Esophagus squamous epithelium (tissue), 5 donors: Measurements from ENCODE around the gene FHL1. TPM values are rescaled to one million over a fixed set of nuclear protein-coding genes. Genes with fewer than 3 reads are reported as not detected.

Experiments
- DNase-seq: peaks from one replicate; lab custom pipeline; 2025; lab: John Stamatoyannopoulos, UW
- H3K27ac ChIP-seq, 4 donors: fragments of 200-600 bp; sonication (generic); one replicate each; pipeline ENCODE4 v1.5.1; 2016 to 2019; ENCODE audit warnings: mild to moderate bottlenecking in 1 of 4
- H3K27me3 ChIP-seq, 4 donors: fragments of 200-600 bp; sonication (generic); 1 replicate in 3 of 4; 2 replicates in 1 of 4; pipeline versions ENCODE4 v1.5.1 to v1.6.0; 2017 to 2021; ENCODE audit warnings: antibody characterized with exemption in 1 of 4
- H3K36me3 ChIP-seq, 3 donors: fragments of 200-600 bp; sonication (generic); one replicate each; pipeline ENCODE4 v1.5.1; 2016 to 2019
- H3K4me1 ChIP-seq, 3 donors: fragments of 200-600 bp; sonication (generic); one replicate each; pipeline ENCODE4 v1.5.1; 2017 to 2019
- H3K4me3 ChIP-seq, 4 donors: fragments of 200-600 bp; sonication (generic); 1 replicate in 3 of 4; 2 replicates in 1 of 4; pipeline ENCODE4 v1.5.1; 2016 to 2019; ENCODE audit warnings: mild to moderate bottlenecking in 2 of 4, moderate library complexity in 1 of 4
- H3K9me3 ChIP-seq, 3 donors: fragments of 200-600 bp; sonication (generic); one replicate each; pipeline ENCODE4 v1.5.1; 2016 to 2019
- POLR2A ChIP-seq, 4 donors: fragments of 450-650 bp; IDR thresholded peaks; one replicate each; pipeline ENCODE4 v1.6.1; 2017; ENCODE audit warnings: antibody characterized with exemption in 4 of 4, mild to moderate bottlenecking in 4 of 4, moderate library complexity in 3 of 4
- WGBS, 2 donors: methylation state at CpG; one replicate each; pipeline ENCODE4 v1.1.5; 2018; 5-methylcytosine and 5-hydroxymethylcytosine counted together
- intact Hi-C: fragments of 100-400 bp; cut with DNase I; formaldehyde crosslinking; loops from one replicate; pipeline ENCODE4 v1.15.0; 2022
- total RNA-seq, 4 donors: library from RNA; depleted of rRNA; stranded (reverse); fragments of >200 nt; gene quantifications; one replicate each; pipeline ENCODE4 v1.1.0, GENCODE V29; 2016
- TF ChIP-seq, protein P1 (sequence below), 6 experiments: fragments of 450-650 bp in 4 of 6; fragments of 200-600 bp in 2 of 6; sonication (generic) in 2 of 6; IDR thresholded peaks; one replicate each; pipeline ENCODE4 v1.5.1; 2016 to 2019; ENCODE audit warnings: antibody characterized with exemption in 6 of 6, mild to moderate bottlenecking in 4 of 6, moderate library complexity in 4 of 6
- donor health status: DM: yes; HTN: yes; CAD: no.

The FHL1 gene
- total RNA-seq, 4 donors from 2014 or later, result 17.1 to 509 (median 70.4) TPM

DNA sequence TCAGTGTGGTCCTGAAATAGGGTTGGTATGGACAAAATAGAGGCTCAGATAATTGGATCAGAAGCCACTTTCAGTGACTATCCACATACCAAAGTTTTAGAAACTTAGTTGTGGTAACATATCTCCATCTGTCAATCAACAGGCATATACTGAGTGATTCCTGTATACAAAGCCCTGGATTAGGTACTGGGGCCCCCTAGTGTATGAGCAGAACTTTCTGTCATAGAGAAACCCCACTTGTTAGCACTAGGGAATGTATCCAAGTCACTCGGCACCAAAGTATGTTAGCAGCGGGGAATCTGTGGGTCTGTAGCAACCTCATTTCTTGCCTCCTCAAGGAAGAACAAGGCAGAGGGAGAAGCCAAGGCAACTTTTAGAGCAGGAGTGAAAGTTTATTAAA is 53.1 kb downstream of the FHL1 start:
- 55 to 74% methylated on average over 2 of the region's 2 CpGs for WGBS, 2 donors
- Histone ChIP-seq H3K9me3 (no peaks in the 10 kb centered on the region), H3K27ac (peak overlapping the region in 3 of 4 donors; percentile 71 to 85 (median 77)), H3K36me3 (no peaks in the 10 kb centered on the region), H3K27me3 (no peaks in the 10 kb centered on the region), H3K4me1 (peaks cover 0 to 20% (median 16%) of the 10 kb centered on the region in 3 donors), H3K4me3 (peak overlapping the region in 3 of 4 donors; percentile 17 to 48 (median 29))
- intact Hi-C loops, result no loop called here
- DNase-seq, result no peak
- TF ChIP-seq, protein P1, sequence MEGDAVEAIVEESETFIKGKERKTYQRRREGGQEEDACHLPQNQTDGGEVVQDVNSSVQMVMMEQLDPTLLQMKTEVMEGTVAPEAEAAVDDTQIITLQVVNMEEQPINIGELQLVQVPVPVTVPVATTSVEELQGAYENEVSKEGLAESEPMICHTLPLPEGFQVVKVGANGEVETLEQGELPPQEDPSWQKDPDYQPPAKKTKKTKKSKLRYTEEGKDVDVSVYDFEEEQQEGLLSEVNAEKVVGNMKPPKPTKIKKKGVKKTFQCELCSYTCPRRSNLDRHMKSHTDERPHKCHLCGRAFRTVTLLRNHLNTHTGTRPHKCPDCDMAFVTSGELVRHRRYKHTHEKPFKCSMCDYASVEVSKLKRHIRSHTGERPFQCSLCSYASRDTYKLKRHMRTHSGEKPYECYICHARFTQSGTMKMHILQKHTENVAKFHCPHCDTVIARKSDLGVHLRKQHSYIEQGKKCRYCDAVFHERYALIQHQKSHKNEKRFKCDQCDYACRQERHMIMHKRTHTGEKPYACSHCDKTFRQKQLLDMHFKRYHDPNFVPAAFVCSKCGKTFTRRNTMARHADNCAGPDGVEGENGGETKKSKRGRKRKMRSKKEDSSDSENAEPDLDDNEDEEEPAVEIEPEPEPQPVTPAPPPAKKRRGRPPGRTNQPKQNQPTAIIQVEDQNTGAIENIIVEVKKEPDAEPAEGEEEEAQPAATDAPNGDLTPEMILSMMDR (IDR thresholded peaks at IDR 0.05), result peak in 2 of 6 experiments; percentile 12 to 13
- no peak for TF ChIP-seq POLR2A (IDR thresholded peaks at IDR 0.05)

DNA sequence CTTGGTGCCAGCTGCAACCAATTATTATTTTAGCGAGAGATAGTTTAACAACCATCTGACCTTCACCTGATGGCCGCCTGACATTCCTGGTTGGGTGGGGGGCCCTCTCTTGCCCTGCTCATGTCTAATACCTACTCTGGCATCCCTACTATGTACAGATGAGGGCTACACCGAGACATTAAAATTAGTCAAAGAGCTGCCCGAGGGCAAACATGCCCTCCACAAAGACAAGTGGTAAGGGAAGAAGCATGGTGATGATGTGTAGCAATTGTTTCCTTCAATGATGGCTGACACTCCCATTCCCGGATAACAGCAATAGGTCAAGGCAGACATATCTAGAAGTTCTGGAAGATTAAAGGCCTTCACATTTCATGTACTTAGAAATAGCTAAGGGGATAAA is 54.3 kb downstream of the FHL1 start:
- no peak for DNase-seq
- WGBS, 2 donors, result 67 to 76% methylated on average over 3 to 5 of the region's 5 CpGs
- intact Hi-C loops, result no loop called here
- peak overlapping the region; percentile 30 to 85 (median 74) for H3K27ac ChIP-seq
- H3K9me3 ChIP-seq, result no peaks in the 10 kb centered on the region
- H3K4me1 ChIP-seq, result peaks cover 0 to 19% (median 18%) of the 10 kb centered on the region in 3 donors
- H3K36me3 ChIP-seq, result no peaks in the 10 kb centered on the region
- TF ChIP-seq POLR2A (IDR thresholded peaks at IDR 0.05), result no peak
- TF ChIP-seq, protein P1 (IDR thresholded peaks at IDR 0.05), result no peak
- H3K27me3 ChIP-seq, result no peaks in the 10 kb centered on the region
- H3K4me3 ChIP-seq, result peak overlapping the region in 3 of 4 donors; percentile 17 to 48 (median 29)

DNA sequence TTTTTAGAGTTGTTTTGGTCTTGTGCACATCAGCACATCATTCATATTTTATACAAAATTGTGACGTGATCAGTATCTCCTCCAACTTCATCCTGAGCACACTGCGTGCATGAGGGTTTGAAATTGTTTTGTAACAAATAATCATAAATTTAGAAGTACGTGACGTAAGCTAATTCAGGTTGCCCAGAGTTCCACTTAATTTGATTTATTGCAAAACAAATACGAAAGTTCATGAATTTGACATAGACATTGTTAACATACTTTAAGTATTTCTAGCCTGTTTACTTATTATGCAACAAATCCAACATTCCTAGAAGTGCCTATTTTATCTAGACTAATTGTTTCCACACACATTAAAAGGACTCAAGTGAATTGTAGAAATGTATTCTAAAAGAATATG is 55.6 kb downstream of the FHL1 start:
- intact Hi-C loops, result no loop called here
- TF ChIP-seq, protein P1 (IDR thresholded peaks at IDR 0.05), result no peak
- no peak for TF ChIP-seq POLR2A (IDR thresholded peaks at IDR 0.05)
- 58 to 61% methylated on average over 5 of the region's 5 CpGs for WGBS, 2 donors

DNA sequence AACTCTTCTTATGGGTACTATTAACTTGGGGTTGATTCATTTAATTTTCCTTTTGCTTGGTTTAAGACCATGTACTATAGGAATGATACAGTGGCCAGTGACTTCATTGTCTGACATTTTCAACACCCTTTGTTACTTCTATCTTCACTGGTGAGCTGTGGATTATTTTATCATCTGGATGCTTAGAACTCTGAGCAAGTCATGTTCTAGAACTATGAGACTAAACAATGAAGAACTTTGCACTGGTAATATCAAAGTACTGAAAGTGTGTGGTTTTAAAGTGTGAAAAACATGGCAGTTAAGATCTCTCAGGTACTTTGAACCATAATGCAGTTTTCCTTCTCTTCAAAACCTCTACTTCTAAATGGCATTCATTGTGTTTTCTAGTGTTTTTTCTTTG is 56.1 kb downstream of the FHL1 start:
- intact Hi-C loops, result no loop called here
- peaks cover 0 to 34% (median 24%) of the 10 kb centered on the region in 3 donors for H3K4me1 ChIP-seq
- DNase-seq, result no peak
- TF ChIP-seq POLR2A (IDR thresholded peaks at IDR 0.05), result no peak
- TF ChIP-seq, protein P1 (IDR thresholded peaks at IDR 0.05), result no peak
- no peaks in the 10 kb centered on the region for H3K9me3 ChIP-seq
- H3K36me3 ChIP-seq, result peaks cover 0 to 15% (median 0%) of the 10 kb centered on the region in 3 donors
- peak overlapping the region in 3 of 4 donors; percentile 74 to 77 (median 76) for H3K27ac ChIP-seq
- H3K4me3 ChIP-seq, result no peak overlapping the region
- H3K27me3 ChIP-seq, result no peaks in the 10 kb centered on the region

More for the DNA sequence above, 55.6 kb downstream of the FHL1 start:
- no peaks in the 10 kb centered on the region for H3K27me3 ChIP-seq
- H3K36me3 ChIP-seq, result peaks cover 0 to 9% (median 0%) of the 10 kb centered on the region in 3 donors
- no peak for DNase-seq
- no peak overlapping the region for H3K4me3 ChIP-seq
- H3K9me3 ChIP-seq, result no peaks in the 10 kb centered on the region
- H3K4me1 ChIP-seq, result peaks cover 0 to 28% (median 24%) of the 10 kb centered on the region in 3 donors
- peak overlapping the region; percentile 30 to 85 (median 76) for H3K27ac ChIP-seq

DNA sequence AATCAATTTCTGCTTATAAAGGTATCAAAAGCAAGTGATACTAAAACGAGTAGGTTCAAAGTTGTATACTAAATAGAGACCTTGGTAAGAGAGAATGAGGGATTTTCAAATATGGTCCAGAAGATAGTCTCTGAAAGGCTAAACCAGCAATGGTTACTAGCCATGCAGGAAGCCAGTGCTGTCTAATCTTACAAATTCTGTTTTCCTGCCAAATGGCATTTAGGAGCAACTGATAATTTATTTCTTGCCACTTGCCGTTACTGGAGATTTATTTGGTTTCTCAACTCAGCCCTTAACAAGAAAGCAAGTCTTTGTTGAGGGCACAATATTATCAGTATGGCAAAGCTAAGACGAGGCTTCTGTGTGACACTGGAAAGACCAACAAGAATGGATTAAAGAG is 56.6 kb downstream of the FHL1 start:
- no peak for DNase-seq
- TF ChIP-seq POLR2A (IDR thresholded peaks at IDR 0.05), result no peak
- TF ChIP-seq, protein P1 (IDR thresholded peaks at IDR 0.05), result no peak
- Histone ChIP-seq H3K4me1 (peaks cover 0 to 38% (median 26%) of the 10 kb centered on the region in 3 donors), H3K9me3 (no peaks in the 10 kb centered on the region), H3K27ac (peak overlapping the region; percentile 24 to 77 (median 75)), H3K36me3 (peaks cover 0 to 16% (median 0%) of the 10 kb centered on the region in 3 donors), H3K4me3 (peak overlapping the region in 2 of 4 donors; percentile 15 to 18), H3K27me3 (no peaks in the 10 kb centered on the region)
- intact Hi-C loops, result no loop called here
- 36 to 64% methylated on average over 3 of the region's 3 CpGs for WGBS, 2 donors
